A549 treated with AZD9567 at 1 μM for 4 hours (cell line): ENCODE data around the gene ANO8. TPM values are rescaled to one million over a fixed set of nuclear protein-coding genes. Genes with fewer than 3 reads are reported as not detected.

Experiments
- total RNA-seq: library from RNA; stranded (reverse); fragments of 200-300 nt; extraction: Qiagen RNA extraction; gene quantifications from 5 replicates; pipeline ENCODE4 v1.2.3, GENCODE V29; 2022; ENCODE audit not compliant: insufficient read depth

ANO8 gene, protein sequence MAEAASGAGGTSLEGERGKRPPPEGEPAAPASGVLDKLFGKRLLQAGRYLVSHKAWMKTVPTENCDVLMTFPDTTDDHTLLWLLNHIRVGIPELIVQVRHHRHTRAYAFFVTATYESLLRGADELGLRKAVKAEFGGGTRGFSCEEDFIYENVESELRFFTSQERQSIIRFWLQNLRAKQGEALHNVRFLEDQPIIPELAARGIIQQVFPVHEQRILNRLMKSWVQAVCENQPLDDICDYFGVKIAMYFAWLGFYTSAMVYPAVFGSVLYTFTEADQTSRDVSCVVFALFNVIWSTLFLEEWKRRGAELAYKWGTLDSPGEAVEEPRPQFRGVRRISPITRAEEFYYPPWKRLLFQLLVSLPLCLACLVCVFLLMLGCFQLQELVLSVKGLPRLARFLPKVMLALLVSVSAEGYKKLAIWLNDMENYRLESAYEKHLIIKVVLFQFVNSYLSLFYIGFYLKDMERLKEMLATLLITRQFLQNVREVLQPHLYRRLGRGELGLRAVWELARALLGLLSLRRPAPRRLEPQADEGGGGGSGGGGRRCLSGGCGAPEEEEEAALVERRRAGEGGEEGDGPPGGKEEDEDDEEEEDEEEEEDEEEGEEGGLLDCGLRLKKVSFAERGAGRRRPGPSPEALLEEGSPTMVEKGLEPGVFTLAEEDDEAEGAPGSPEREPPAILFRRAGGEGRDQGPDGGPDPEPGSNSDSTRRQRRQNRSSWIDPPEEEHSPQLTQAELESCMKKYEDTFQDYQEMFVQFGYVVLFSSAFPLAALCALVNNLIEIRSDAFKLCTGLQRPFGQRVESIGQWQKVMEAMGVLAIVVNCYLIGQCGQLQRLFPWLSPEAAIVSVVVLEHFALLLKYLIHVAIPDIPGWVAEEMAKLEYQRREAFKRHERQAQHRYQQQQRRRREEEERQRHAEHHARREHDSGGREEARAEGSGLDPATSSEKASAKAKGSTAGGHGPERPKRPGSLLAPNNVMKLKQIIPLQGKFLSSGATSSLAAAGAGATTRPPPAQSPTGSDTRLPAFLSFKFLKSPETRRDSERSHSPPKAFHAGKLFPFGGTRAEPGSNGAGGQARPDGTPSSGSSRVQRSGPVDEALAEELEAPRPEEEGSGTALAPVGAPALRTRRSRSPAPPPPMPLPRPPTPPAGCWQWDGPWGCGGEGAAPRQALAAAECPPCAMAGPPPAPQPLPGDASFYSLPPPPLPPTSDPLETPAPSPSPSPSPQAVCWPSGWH
- total RNA-seq, result 1.0 to 4.4 TPM (median 4.0 TPM) in 5 replicates

DNA sequence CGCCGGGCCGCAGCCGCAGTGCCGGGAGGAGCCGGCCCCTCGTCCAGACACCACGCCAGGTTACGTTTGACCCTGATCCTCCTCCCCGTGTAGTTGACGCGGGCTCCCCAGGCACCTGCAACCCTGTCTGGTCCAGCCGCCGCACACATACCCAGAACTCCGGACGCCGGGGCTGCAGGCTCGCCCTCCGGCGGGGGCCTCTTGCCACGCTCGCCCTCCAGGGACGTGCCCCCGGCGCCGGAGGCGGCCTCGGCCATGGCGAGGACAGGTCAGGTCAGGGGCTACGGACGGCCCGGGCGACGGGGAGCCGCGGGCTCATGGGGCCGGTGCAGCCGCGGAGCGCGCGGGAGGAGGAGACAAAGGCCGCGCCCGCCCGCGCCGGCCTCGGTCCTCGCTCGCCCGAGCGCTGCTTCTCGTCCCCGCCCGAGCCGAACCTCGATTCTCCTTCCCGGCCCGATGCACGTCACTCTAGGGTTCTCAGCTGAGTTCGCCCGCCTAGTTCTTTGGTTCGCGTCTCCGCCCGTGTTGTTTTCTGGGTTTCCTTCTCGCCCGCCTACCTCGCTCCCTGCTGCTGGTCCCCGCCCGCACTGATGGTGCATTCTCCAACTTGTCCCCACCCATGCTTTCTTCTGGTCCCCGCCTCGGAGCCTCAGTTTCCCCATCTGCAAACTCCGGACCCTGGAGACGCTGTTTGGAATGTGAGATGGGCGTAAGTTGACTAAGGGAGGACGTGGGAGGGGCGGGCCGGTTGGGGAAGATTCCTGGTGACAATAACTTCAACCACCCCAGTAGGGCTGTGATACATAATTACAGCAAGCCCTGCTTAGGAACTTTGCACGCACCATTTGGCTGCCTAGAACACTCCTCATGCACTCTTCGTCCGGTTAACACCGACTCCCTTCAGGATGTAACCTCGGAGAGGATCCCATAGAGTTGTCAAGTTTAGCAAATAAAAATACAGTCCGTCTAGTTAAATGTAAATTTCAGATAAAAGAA lies at the start of gene ANO8:
TSS of gene ANO8 (minus strand) at position 442 of the 996 bp plus-strand sequence. CDS start at position 257, 185 bp downstream.

DNA sequence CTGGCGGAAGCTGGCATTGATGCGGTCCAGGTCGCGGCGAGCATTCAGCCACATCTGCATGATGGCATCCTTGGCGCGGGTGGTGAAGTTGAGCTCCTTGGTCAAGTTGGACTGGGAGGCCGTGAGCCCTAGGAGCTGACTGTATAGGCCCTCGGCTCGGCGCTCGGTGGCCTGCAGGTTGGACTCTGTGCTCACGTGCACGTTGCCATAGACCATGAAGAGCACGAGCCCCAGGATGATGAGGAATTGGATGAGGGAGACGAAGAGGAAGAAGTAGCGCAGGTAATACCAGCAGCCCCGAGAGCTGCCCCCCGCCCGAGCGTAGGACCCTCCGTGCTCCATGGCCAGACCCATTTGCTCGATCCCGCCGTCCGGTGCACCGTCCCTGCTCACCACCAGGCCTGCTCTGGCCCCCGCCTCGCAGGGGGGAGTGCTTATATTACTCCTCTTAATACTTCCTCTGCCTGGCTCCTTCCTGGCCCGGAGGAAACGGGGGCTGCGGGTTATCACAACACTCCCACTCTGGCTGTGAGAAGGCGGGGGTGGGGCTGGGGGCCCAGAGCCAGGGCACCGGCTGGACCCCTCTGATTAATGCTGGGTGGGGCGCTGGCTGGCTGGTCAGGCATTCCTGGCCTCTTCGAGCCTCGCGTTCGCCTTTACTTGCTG lies 42.4 kb upstream of the ANO8 start, which contains the start of gene PLVAP:
TSS of gene PLVAP (minus strand) at position 408 of the 666 bp plus-strand sequence. CDS start at position 354, 54 bp downstream.

DNA sequence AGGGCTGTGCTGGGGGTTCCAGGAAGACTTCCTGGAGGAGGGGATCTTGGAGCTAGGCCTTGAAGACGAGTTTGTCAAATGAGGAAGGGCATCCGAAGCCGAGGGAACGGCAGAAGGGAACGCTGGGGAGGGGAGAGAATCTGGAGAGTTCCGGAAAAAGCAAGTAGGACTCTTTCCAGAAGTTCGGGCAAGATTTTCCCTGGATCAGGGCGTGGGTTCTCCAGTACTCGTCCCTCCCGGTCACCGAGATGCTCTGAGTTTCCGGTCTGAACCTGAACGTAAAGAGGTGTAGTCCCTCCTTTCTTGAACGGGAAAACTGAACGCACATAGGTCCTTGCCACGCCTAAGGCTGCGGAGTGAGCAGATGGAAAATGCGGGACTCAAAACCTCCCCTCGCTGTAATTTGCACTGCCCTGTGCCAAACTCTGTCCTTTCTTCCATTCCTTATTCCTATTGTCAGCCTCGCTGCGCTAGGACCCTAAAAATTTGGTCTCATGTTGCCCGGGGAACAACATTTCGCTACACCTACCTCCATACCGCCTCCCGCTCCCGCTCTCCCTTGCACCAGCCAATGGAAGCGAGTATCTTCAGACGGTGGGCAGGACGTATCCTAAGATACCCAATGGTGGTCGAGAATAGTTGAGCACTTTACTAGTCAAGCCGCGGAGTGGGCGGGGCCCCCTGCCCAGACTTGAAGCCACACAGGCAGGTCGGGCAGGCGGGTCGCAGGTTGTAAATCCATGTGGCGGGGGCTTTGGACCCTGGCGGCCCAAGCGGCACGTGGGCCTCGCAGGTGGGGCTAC lies 2.4 kb upstream of the ANO8 start, which contains the start of gene GTPBP3:
TSS of gene GTPBP3 (plus strand) at position 682 of the 803 bp plus-strand sequence. CDS start at position 741, 59 bp downstream.

DNA sequence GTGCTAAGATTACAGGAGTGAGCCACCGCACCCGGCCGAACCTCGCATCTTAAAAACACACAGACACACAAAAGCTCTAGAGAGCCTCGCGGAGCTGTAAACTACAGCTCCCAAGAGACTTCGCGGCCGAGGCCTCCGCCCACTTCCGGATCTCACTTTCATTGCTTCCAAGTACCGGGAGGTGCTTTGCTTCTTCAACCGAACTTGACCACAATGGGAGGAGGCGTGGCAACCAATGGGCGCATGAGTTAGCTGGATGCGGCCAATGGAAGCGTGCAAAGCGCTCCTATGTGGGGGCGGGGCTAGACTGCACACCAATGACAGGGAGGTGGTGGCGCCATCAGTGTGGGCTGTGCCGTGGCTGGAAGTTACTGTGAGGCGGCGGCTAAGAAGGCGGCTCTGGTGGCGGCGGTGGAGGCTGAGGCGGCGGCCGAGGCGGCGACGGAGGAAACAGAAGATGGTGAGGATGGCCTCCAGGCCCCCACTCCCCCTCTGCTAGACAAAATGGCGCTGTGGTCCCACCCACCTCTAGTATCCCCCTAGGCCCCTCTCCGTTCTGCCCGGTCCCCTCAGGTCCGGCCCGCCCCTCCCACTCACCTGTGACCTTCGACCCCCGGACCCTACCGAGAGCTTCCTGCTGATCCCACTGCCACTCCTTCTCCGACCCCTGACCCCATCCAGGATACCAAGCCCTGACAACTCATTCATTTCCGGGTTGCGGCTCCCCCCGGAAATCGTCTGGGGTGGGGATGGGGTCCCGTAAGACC lies 25.3 kb downstream of the ANO8 start, which contains the start of gene DDA1:
TSS of gene DDA1 (plus strand) at position 366 of the 767 bp plus-strand sequence. CDS start at position 458, 92 bp downstream.

DNA sequence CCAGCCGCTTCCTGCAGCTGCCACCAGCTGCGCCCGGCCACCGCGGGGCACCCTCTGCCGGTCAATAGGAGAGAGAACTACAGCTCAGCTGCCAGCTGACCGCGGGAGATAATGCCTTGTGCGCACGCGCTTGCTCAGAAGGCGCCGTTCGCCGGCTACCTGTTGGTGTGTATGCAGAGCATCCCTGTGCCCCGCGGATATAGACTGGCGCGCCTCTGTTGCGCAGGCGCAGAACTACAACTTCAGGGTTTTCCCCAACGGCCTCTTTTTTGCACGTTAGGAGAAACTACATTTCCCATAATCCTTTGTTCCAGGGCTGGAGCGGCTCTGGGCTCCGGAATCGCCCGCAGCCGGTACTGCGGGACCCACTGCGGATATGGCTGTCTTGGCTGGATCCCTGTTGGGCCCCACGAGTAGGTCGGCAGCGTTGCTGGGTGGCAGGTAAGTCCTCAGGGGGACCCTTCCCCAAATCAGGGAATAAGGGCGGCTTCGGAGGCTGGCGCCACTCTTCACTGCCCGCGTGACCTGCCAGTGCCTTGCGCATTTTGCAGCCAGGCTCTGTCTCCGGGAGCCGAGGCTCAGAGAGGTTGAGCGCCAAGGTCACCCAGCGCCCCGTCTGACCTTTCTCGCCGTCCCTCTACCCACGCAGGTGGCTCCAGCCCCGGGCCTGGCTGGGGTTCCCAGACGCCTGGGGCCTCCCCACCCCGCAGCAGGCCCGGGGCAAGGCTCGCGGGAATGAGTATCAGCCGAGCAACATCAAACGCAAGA lies 29.0 kb downstream of the ANO8 start, which contains the start of gene MRPL34:
TSS of gene MRPL34 (plus strand) at position 356 of the 768 bp plus-strand sequence. CDS start at position 377, 21 bp downstream.

DNA sequence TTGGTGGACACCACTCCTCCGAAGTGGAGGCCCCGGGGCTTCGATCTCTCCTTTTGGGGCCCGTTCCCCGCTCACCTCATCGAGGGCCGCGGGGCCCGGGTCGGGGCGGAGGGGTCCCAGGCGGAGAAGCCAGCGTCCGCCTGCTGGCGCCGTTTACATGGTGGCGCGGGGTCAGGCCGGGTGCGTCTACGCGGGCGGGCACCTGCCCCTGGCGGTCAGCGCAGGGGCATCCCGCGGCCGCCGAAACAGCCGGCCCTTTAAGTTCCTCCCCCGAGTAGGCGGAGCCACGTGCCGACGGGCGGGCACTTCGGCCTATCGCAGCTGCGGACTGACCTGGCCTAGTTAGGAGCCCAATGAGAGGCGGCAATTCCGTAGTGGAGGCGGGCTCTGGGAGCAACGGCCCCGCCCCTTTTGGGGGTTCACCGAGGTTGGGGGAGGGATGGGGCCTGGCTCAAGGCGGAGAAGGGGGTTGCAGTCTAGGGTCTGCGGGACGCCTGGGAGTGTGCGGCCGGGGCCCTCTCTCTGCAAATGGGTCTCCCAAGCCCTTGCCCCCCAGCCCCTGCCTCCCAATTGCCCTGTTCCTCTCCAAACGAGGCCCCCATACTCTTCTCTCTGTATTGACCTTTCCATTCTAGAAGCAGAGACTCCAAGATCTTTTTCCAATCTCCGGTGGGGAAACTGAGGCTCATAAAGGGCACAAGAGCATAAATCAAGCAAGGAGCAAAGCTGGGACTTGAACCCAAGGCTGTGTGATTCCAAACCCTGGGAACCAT lies 31.3 kb downstream of the ANO8 start, which contains the start of gene ABHD8:
TSS of gene ABHD8 (minus strand) at position 259 of the 773 bp plus-strand sequence. CDS start 1,809 bp downstream, outside the sequence.

DNA sequence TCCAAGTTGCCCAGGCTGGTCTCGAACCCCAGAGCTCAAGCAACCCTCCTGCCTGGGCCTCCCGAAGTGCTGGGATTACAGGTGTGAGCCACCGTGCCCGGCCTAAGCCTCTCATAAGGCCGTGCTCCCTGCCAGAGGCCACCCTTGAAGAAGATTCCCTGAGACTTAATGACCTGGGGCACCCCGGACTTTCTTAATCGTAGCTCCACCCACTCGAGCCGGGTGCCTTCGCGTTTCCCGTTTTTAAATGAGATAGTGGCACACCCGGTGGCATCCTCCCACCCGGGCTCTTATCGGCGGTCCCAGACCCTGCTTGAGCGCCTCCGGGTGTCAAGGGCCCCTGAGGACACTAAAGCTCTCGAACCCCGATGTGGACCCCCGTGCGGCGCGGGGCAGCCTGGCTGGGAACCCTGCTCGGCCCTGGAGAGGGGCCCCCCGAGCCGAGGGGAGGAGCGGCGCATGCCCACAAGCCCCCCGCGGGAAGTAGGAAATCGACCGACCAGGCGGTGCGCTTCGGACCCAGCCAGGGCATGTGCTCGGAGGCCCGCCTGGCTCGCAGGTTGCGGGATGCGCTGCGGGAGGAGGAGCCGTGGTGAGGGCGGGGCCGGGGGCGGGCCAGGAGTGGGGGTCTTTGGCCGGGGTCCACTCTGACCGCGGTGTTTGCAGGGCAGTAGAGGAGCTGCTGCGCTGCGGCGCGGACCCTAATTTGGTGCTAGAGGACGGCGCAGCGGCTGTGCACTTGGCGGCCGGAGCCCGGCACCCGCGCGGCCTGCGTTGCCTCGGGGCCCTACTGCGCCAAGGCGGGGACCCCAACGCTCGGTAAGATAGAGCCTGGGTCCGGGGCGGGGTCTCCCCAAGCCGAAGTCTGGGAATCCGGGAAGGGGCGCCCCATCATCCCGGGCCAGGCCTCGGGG lies 53.0 kb downstream of the ANO8 start, which contains the start of gene ANKLE1:
TSS of gene ANKLE1 (plus strand) at position 511 of the 914 bp plus-strand sequence. CDS start at position 531, 20 bp downstream.

Other genes with a start within 250 kb of the ANO8 start
- 16.7 to 20.6 TPM (median 17.0 TPM) in 5 replicates for gene USE1, start 119.5 kb downstream of the ANO8 start, total RNA-seq
- 6.9 to 15.5 TPM (median 13.3 TPM) in 5 replicates for gene OCEL1, start 108.6 kb downstream of the ANO8 start, total RNA-seq
- 22.5 to 59.0 TPM (median 52.2 TPM) in 5 replicates for gene NR2F6, start 88.9 kb downstream of the ANO8 start, total RNA-seq
- not detected in 5 replicates for gene USHBP1, start 70.1 kb downstream of the ANO8 start, total RNA-seq
- 59.0 to 77.0 TPM (median 61.0 TPM) in 5 replicates for gene BABAM1, start 67.4 kb downstream of the ANO8 start, total RNA-seq
- 0.21 to 0.52 TPM (median 0.47 TPM) in 4 of 5 replicates, not detected in the other for gene ANKLE1, start 53.0 kb downstream of the ANO8 start, total RNA-seq
- 2.6 to 5.2 TPM (median 2.8 TPM) in 5 replicates for gene ABHD8, start 31.4 kb downstream of the ANO8 start, total RNA-seq
- 66.3 to 82.7 TPM (median 80.6 TPM) in 5 replicates for gene MRPL34, start 29.0 kb downstream of the ANO8 start, total RNA-seq
- gene DDA1, start 25.3 kb downstream of the ANO8 start, total RNA-seq, result 48.2 to 59.3 TPM (median 53.7 TPM) in 5 replicates
- gene GTPBP3, start 2.7 kb upstream of the ANO8 start, total RNA-seq, result 8.8 to 23.2 TPM (median 21.7 TPM) in 5 replicates
- gene PLVAP, start 42.5 kb upstream of the ANO8 start, total RNA-seq, result not detected in 5 replicates
- gene CCDC194, start 59.3 kb upstream of the ANO8 start, total RNA-seq, result not detected in 5 replicates
- gene BST2, start 70.8 kb upstream of the ANO8 start, total RNA-seq, result 0.21 TPM in 1 of 5 replicates, not detected in the others
- 6.5 to 39.6 TPM (median 37.4 TPM) in 5 replicates for gene MVB12A, start 85.2 kb upstream of the ANO8 start, total RNA-seq
- gene TMEM221, start 113.8 kb upstream of the ANO8 start, total RNA-seq, result 0.58 to 0.83 TPM (median 0.75 TPM) in 4 of 5 replicates, not detected in the other
- gene NXNL1, start 126.1 kb upstream of the ANO8 start, total RNA-seq, result not detected in 5 replicates
- 2.6 to 3.0 TPM (median 2.7 TPM) in 5 replicates for gene SLC27A1, start 135.7 kb upstream of the ANO8 start, total RNA-seq
- gene PGLS, start 176.8 kb upstream of the ANO8 start, total RNA-seq, result 49.7 to 75.8 TPM (median 74.2 TPM) in 5 replicates
- gene COLGALT1, start 220.8 kb upstream of the ANO8 start, total RNA-seq, result 58.7 to 70.7 TPM (median 66.4 TPM) in 5 replicates